ENCODE data around the gene RNF17.
A peak's percentile ranks its signal among the peaks of the same experiment; 100 is the strongest.
"Not testable (repeated sequence)": the region's sequence is repeated elsewhere in the genome, so short reads cannot be mapped to it uniquely, and the experiment has no call there.

The RNF17 gene, protein sequence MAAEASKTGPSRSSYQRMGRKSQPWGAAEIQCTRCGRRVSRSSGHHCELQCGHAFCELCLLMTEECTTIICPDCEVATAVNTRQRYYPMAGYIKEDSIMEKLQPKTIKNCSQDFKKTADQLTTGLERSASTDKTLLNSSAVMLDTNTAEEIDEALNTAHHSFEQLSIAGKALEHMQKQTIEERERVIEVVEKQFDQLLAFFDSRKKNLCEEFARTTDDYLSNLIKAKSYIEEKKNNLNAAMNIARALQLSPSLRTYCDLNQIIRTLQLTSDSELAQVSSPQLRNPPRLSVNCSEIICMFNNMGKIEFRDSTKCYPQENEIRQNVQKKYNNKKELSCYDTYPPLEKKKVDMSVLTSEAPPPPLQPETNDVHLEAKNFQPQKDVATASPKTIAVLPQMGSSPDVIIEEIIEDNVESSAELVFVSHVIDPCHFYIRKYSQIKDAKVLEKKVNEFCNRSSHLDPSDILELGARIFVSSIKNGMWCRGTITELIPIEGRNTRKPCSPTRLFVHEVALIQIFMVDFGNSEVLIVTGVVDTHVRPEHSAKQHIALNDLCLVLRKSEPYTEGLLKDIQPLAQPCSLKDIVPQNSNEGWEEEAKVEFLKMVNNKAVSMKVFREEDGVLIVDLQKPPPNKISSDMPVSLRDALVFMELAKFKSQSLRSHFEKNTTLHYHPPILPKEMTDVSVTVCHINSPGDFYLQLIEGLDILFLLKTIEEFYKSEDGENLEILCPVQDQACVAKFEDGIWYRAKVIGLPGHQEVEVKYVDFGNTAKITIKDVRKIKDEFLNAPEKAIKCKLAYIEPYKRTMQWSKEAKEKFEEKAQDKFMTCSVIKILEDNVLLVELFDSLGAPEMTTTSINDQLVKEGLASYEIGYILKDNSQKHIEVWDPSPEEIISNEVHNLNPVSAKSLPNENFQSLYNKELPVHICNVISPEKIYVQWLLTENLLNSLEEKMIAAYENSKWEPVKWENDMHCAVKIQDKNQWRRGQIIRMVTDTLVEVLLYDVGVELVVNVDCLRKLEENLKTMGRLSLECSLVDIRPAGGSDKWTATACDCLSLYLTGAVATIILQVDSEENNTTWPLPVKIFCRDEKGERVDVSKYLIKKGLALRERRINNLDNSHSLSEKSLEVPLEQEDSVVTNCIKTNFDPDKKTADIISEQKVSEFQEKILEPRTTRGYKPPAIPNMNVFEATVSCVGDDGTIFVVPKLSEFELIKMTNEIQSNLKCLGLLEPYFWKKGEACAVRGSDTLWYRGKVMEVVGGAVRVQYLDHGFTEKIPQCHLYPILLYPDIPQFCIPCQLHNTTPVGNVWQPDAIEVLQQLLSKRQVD (N-terminal part only)

DNA sequence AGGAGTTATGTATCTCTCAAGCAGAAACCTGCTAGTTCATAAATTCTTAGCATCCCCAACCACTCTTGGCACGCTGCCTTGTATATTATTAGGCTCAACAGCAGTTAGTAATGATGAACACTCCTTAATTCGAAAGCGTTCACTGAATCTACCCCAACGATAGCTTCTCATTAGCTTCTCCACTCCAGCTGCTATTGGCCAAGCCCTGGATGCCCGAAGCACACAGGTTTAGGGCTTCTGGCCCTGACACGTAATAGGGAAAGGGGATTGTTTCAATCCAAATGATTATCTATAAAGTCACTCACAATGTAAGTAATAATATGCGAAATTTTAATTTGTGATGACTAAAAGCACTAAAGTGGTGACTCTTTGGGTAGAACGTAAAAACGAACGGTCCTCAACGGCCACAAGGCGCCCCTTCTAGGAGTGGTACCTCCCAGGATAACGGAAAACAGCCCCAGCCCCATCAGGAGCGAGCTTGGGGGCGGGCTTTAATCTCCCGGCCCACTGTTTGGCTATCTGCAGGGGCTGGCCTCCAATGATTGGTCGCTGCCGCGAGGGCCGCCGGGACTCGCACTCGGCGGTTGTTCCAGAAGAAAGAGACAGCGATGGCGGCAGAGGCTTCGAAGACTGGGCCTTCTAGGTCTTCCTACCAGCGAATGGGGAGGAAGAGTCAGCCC is at the start of gene RNF17:
Gene RNF17 (plus strand): TSS at position 574 of the 680 bp plus-strand sequence. CDS start 35 bp downstream, at position 609.
- no peak for DNase-seq

DNA sequence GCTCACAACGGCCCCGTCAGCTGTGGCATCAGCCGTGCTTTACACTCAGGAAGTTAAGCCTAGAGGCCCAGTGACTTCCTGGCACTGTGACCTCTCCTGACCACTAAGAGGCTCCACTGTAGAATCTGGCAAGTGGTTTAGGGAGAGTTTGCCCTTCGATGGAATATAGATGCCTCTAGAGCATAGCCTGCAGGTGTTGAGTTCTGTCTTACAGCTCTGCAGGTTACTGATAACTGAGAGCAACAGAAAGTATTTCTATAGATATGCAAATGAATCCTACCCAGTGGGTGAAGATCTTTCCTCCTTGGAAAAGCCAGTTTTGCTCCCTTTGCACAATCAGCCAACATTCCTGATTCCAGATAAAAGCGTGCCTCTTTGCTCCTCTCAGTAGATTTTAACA is 48.0 kb upstream of the RNF17 start:
- DNase-seq, result no peak

DNA sequence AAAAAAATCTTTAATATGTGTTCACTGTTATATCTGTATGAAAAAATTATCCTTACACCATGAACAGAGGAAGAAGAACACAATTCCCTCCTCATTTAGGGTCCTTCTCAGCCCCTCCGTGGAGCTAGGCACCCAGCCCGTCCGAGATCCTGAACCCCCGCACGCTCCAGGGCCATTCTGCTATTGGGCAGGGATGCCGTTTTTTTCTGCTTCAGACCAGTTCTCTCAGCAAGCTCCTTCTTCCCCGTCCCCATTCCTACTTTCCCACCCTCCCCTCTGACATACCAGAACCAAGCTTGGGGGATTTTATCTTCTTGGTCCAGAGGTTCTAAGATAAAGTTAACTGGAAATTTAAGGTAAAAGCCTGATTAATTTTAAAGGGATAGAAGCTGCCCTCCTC is 47.5 kb upstream of the RNF17 start:
- DNase-seq, result no peak

DNA sequence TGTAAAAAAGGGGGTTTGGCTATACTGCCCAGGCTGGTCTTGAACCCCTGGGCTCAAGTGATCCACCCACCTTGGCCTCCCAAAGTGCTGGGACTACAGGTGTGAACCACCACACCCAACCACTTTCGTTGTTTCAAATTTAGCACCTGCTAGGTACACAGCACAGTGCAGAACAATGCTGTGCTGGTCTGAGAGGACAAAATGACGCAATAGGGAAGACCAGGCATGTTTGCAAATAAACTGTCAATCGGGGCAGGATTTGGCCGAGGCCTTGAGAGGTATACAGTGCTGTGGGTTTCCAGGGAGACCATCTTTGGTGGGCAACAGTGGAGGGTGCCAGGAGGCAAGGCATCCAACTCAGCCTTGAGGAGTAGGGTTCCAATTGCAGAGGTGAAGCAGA is 46.8 kb upstream of the RNF17 start:
- DNase-seq, result no peak

DNA sequence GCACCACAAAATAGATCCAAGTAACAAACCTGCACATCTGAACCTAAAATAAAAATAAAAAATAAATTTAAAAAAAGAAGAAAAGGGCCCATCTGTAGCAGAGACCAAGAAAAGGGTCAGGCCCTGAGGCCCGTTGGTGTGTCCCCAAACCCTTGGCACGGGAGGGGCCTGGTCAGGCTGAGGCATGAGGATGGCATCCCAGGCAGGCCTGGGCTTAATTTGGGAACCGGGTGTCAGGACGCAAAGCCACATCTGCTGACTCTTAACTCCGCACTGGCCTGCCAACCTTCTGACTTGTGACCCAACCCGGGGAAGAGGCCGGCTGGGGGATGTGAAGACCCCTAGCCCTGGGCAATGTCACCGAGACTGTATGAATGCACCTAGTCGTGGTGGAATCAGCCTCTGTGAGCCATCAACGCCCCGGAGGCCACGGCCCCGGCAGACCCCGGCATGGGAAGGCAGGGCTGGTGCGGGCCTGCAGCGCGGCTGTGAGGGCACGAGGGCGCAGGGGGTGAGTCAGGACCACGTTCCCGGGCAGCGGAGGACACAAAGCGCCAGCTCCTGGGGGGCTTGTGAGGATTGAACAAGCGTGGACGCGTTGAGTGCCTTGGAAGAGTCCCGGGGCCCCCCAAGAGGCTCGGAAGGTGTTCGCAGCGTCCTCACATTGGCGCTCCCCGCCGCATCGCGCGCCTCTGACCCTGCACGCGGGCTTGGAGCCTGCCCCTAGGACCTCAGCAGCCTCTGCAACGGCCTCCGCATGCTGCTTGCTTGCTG is 45.6 kb upstream of the RNF17 start:
- DNase-seq, result no peak

DNA sequence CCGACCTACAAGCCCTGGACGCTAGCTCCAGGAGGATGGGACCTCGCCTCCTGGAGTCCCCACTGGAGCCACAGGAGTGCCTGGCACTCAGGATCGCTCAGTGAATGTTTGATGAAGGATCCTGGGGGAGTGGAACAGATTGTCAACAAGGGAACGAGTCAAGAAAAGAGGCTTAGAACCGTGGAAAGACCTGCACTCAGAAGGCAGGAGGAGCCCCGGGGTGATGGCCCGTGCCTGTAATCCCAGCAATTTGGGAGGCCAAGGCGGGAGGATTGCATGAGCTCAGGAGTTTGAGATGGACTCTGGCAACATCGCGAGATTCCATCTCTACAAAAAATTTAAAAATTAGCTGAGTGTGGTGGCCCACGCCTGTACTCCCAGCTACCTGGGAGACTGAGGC is 44.8 kb upstream of the RNF17 start:
- no peak for DNase-seq

DNA sequence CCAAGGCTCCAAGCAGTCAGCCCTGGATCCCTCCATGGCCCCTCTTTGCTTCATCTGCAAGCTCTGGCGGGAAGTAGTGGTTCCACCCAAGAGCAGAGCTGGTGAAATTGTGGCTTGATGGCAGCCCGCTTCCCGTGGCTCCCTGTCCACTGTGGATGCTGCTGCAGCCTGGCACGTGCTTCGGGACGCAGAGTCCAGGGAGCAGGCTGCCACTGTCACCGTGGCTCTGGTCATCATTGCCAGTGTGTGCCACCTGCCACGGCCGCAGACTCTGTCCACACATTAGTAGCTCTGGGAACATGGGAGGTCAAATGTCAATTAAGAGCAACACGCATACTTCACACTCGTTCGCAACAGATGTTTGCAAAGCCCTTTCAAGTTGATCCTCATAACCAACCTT is 40.8 kb upstream of the RNF17 start:
- no peak for DNase-seq

DNA sequence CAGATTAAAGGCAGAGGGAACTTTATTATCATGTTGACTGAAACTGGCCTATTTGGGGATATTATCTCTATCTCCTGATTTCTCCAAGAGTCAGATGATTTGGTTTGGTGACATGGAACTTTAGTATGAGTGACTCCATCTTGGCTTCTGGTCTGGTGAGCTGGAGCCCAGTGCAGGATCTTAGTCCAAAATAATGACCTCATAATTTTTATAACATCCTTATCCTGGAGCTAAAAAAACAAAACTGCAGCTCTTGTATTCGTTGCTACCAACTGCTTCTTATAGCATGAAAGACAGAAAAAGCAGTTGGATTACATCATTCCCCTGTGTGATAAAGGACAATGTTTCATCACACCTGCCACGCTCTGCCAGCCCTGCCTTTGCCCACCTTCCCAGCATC is 39.3 kb upstream of the RNF17 start:
- DNase-seq, result no peak

DNA sequence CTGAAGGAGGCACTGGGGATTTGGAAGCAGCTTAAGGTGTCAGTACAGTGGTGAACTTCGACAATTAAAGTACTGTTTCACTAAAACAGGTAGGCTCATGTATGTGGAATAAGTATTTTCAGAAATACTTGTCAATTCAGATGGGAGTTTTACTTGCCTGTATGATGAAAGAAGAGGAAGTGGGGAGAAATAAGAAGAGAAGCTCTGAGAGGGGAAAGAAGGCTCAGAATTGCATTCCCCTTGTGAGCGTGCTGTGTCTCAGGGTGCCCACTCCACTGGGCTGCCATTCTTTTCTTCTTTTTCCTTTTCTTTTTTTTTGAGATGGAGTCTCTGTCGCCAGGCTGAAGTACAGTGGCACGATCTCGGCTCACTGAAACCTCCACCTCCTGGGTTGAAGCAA is 38.6 kb upstream of the RNF17 start:
- DNase-seq, result no peak

DNA sequence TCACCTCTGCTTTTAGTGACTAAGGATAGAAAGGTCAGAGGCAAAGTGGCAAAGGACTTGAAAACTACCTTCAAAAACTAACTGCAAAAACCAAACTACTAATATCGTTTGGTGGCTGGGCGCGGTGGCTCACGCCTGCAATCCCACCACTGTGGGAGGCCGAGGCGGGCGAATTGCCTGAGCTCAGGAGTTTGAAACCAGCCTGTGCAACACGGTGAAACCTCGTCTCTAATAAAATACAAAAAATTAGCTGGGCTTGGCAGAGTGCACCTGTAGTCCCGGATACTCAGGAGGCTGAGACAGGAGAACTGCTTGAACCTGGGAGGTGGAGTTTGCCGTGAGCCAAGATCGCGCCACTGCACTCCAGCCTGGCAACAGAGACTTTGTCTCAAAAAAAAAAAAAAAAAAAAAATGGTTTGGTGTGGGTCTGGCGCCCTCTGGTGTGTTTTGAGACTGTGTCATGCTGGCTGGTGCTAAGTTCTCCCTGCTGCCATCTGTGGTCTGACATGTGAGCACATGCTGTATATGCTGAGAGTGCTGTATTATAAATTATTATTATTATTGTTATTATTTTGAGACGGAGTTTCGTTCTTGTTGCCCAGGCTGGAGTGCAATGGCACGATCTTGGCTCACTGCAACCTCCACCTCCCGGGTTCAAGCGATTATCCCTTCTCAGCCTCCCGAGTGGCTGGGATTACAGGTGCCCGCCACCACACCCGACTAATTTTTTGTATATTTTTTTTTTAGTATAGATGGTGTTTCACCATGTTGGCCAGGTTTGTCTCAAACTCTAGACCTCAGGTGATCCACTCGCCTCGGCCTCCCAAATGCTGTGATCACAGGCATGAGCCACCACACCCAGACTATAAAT is 36.0 kb upstream of the RNF17 start:
- DNase-seq, result peak; percentile 79

DNA sequence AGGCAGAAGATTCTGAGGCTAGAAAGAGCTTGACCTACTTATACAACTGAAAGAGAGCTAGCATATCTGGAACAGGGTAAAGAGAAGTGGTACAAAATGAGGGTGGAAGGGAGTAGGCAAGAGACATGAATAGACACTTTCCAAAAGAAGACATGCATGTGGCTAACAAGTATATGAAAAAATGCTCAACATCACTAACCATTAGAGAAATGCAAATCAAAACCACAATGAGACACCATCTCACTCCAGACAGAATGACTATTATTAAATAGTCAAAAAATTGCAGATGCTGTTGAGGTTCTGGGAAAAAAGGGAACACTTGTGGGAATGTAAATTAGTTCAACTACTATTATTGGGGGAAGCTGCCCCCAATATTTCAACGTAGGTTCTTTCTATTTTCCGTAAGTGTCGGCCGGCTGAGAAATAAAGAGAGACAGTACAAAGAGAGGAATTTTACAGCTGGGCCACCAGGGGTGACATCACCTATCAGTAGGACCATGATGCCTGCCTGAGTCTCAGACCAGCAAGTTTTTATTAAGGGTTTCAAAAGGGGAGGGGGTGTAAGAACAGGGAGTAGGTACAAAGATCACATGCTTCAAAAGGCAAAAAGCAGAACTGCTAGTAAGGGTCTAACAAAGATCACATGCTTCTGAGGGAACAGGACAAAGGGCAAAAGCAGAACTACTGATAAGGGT is 32.9 kb upstream of the RNF17 start:
- DNase-seq, result not testable (repeated sequence)

DNA sequence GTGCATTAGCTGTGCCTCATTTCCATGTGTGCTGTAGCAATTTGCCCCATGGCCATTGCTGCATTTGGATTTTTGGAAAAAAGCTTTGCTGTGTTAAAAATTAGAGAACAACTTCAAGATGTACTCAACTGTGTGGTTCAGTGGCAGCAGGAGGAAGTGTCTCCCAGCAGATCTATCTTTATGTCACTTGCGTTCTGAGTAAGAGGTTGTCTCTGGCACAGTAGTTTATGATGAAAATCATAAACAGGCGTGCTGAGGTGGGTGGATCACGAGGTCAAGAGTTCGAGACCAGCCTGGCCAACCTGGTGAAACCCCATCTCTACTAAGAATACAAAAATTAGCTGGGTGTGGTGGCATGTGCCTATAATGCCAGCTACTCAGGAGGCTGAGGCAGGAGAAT is 29.0 kb upstream of the RNF17 start:
- no peak for DNase-seq

DNA sequence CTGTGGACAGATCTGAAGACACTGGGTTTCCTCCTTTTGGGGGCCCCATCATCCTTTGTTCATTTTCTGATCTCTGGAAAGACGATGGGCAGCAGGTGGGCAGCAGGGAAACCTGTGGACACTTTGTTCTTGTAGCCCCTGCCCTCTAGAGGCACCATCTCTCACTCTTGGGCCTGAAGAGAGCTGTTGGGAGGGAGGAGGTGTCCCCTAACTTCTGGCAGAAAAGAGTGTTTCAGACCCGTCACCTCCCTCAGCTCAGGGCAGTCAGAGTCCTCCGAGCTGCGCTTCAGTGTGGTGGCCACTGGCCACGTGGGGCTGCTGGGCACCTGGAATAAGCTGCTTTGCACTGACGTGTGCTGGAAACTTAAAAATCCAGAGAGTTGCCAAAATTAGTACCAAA is 26.9 kb upstream of the RNF17 start:
- DNase-seq, result no peak

DNA sequence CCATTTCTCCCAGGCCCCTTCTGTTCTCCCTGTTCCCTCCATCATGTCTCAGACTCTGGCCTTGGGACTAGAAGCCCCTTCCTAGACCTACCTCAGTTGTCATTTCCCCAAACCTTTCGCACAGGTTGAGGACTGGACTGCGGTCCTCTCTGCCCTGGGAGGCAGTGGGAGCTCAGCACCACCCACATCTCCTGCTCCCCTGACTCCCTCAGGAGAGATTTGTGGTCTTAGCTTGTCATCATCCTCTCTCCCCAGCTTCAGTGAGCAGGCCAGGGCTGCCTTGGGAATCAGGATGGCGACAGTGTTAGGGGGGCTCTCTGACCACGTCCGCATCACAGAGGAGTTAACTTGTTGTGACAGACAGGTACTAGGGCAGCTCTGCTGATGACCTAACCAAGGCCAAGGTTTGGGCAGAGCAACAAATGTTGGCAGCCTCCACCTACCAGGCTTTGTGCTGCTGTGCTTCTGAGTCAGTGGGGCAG is 25.6 kb upstream of the RNF17 start:
- no peak for DNase-seq

DNA sequence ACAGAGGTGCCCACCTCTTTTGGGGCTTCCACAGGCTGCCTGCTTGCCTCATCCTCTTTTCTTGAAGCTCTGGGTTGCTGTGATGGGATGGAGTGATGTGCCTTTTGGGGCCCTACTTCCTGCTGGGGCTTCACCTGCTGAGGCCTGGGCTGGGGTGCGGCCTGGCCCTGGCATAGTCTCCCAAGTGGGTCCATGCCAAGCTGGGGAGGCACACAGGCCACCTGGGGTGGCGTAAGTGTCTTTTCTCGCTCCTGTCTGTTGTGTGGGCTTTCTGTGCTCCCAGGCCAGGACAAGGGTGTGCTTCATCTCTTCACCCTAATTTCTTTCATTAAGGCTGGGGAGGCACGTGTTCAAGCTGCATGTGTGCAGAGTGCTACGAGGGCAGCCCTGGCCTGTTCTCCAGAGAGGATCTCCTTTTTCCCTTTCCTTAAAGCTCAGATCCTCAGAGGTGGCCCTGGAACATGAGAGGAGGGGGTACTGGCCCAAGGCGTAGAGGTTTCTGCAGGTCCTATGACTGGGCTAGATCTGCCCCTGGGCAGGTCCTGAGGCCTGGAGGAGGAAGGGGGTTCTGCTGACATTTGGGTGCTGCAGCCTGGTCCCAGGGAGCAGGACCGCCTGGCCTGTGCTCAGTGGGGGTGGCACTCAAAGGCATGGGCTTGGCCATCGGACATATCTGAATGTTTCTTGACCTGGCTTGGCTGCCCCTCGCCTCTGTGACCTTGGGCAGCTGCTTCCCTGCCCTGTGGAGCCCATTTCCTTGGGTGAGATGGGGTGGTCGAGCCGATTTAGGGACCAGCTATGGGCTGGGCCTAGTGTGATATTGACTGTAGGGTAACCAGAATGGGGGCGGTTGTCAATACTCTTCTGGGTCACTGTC is 23.7 kb upstream of the RNF17 start:
- no peak for DNase-seq

DNA sequence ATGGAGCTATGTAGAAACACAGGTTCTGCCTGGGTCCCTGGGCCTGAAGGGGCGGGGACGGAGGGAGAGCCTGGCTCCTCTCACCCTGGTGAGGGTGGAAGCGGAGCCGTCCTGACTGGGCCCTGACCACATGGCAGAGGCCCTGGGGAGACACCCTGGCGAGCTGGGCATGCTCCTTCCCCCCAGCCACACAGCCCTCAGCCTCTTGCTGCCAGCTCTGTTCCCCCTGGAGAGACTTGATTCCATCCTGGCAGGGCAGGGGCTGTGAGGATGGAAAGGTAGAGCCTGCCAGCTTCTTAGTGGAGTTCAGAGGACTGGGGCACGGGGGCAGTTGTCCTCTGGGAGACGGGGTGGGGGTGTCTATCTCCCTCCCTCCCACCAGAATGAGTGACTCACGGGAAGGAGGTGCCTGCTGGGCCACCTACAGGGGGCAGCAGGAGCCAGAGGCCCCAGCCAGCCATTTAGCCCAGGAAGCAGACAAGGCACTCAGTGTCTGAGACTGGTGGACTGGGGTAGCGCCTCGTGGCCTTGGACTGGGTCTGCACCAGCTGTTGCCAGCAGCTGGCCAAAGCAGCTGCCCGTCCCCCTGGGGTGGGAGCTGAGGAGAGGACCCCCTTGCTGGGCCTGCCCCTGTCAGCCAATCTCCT is 22.8 kb upstream of the RNF17 start:
- peak; percentile 28 for DNase-seq

DNA sequence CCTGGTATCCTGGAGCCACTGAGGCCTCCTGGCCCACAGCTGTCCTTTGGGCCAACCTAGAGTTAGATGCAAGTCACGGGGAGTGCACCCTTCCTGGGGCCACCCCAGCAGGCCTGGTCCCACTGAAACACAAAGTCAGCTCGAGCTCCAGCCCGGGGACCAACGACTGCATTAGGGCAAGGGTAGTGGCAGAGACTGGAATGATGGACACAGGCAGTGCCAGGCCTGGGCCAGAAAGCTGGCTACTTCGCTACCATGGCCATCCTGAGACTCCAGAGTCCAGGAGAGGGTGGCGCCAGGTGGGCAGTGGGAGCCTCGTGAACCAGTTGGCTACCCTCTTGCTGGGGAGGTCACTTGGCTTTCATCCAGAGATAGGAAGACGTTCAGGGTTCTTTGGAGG is 22.2 kb upstream of the RNF17 start:
- DNase-seq, result no peak

DNA sequence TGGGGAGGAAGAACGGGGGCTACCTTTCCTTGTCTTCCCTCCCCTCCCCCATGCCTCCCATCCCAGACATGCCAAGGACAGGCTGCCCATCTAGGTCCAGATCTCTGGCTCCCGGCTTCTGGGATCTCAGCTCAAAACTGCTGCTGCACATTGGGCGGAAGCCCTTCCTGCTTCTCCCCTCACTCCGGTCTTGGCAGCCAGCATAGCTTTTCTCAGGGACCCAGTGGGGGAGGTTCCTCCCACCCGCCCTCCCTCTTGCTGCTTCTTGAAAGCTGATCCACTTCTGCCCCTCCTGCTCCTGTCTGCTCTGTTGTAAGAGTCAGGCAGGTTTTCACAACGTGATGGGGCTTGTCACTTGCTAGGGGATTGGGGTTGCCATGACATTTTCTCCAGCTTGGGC is 21.7 kb upstream of the RNF17 start:
- DNase-seq, result no peak

Measured in RPMI8226 (cell line).